Urinary bladder (tissue), 4 donors: ENCODE data around the gene DGCR6. TPM values are rescaled to one million over a fixed set of nuclear protein-coding genes. Genes with fewer than 3 reads are reported as not detected.
"Not testable (repeated sequence)": the region's sequence is repeated elsewhere in the genome, so short reads cannot be mapped to it uniquely, and the experiment has no call there.

Experiments
- DNase-seq: peaks from one replicate; pipeline ENCODE4 v3.0.0-alpha.2; 2015; ENCODE audit errors: extremely low spot score
- H3K27ac ChIP-seq: one replicate; pipeline ENCODE4 v1.5.1; 2013; ENCODE audit warnings: low read depth, mild to moderate bottlenecking, moderate library complexity
- H3K36me3 ChIP-seq: one replicate; pipeline ENCODE4 v1.6.1; 2013; ENCODE audit warnings: mild to moderate bottlenecking, moderate library complexity; ENCODE audit not compliant: insufficient read depth
- H3K4me1 ChIP-seq: one replicate; pipeline ENCODE4 v1.6.1; 2013; ENCODE audit warnings: mild to moderate bottlenecking, moderate library complexity; ENCODE audit not compliant: insufficient read depth
- H3K4me3 ChIP-seq: one replicate; pipeline ENCODE4 v1.5.1; 2013; ENCODE audit warnings: low read depth, low read length
- WGBS: extraction: QIAGEN DNeasy Blood & Tissue Kit; methylation state at CpG from one replicate; pipeline ENCODE4 v1.1.7; 2013; 5-methylcytosine and 5-hydroxymethylcytosine counted together
- polyA plus RNA-seq: library from polyadenylated mRNA; stranded (reverse); fragments of 200-250 nt; gene quantifications from one replicate; pipeline ENCODE4 v1.2.3, GENCODE V29; 2013
- total RNA-seq: library from RNA; depleted of rRNA; stranded (reverse); fragments of >200 nt; gene quantifications from one replicate; pipeline ENCODE4 v1.2.3, GENCODE V29; 2014
- donor health status: healthy with polysubstance abuse.
- donor health status: healthy.

DGCR6 gene
- total and polyA plus RNA-seq, 2 donors = 2.2 to 4.4 TPM

GRCh38 chr22:18959266-18959665 lies 53.1 kb downstream of the DGCR6 start:
- not testable (repeated sequence) for H3K27ac ChIP-seq, H3K36me3 ChIP-seq, H3K4me1 ChIP-seq, H3K4me3 ChIP-seq, DNase-seq
- 78% methylated on average over 6 of the region's 6 CpGs for WGBS

- not testable (repeated sequence) for DNase-seq
- 65% methylated on average over 12 of the region's 12 CpGs for WGBS
Observed at GRCh38 chr22:18959741-18960140, 53.6 kb downstream of the DGCR6 start.

GRCh38 chr22:18960166-18960820 lies 54.2 kb downstream of the DGCR6 start:
- not testable (repeated sequence) for H3K27ac ChIP-seq

More at GRCh38 chr22:18959741-18960140, 53.6 kb downstream of the DGCR6 start:
- H3K4me1 ChIP-seq, H3K4me3 ChIP-seq, H3K27ac ChIP-seq, H3K36me3 ChIP-seq: not testable (repeated sequence)

GRCh38 chr22:18961201-18961600 lies 55.1 kb downstream of the DGCR6 start:
- H3K4me1 ChIP-seq, H3K36me3 ChIP-seq, H3K27ac ChIP-seq, H3K4me3 ChIP-seq, DNase-seq: not testable (repeated sequence)
- WGBS = 66% methylated on average over 7 of the region's 7 CpGs

More at GRCh38 chr22:18960166-18960820, 54.2 kb downstream of the DGCR6 start:
- not testable (repeated sequence) for DNase-seq, H3K4me3 ChIP-seq, H3K36me3 ChIP-seq, H3K4me1 ChIP-seq
- WGBS = 71% methylated on average over 10 of the region's 11 CpGs

Other genes with a start within 250 kb of the DGCR6 start
- gene PRODH, start 30.0 kb downstream of the DGCR6 start, total RNA-seq = 1.1 TPM
- 7.5 TPM for gene PRODH, start 30.0 kb downstream of the DGCR6 start, polyA plus RNA-seq
- 41.4 TPM for gene DGCR2, start 216.1 kb downstream of the DGCR6 start, total RNA-seq
- 61.0 TPM for gene DGCR2, start 216.1 kb downstream of the DGCR6 start, polyA plus RNA-seq
- not detected for gene TSSK2, start 225.0 kb downstream of the DGCR6 start, total RNA-seq
- 0.25 TPM for gene TSSK2, start 225.0 kb downstream of the DGCR6 start, polyA plus RNA-seq
- gene ESS2, start 238.3 kb downstream of the DGCR6 start, total RNA-seq = 5.1 TPM
- 19.2 TPM for gene ESS2, start 238.3 kb downstream of the DGCR6 start, polyA plus RNA-seq
- gene GSC2, start 244.0 kb downstream of the DGCR6 start, total RNA-seq = not detected
- not detected for gene GSC2, start 244.0 kb downstream of the DGCR6 start, polyA plus RNA-seq